Neural crest cell (in vitro differentiated cells): ENCODE results near the gene IFT52. TPM values are rescaled to one million over a fixed set of nuclear protein-coding genes. Genes with fewer than 3 reads are reported as not detected.

Experiments
- DNase-seq: peaks from one replicate; pipeline ENCODE4 v3.0.0; 2021; ENCODE audit warnings: low read depth, mixed read lengths, low spot score
- H3K27ac Mint-ChIP-seq: one replicate; pipeline ENCODE4 v1.8.0; 2021; ENCODE audit warnings: mild to moderate bottlenecking, mixed read lengths; ENCODE audit not compliant: unreplicated experiment
- H3K27me3 Mint-ChIP-seq: 2 replicates; pipeline ENCODE4 v1.8.0; 2021; ENCODE audit warnings: low read depth, mild to moderate bottlenecking, mixed read lengths
- H3K36me3 Mint-ChIP-seq: 2 replicates; pipeline ENCODE4 v1.8.0; 2021; ENCODE audit warnings: low read depth, mild to moderate bottlenecking, mixed read lengths
- H3K4me1 Mint-ChIP-seq: 2 replicates; pipeline ENCODE4 v1.8.0; 2021; ENCODE audit warnings: mixed read lengths
- H3K4me3 Mint-ChIP-seq: one replicate; pipeline ENCODE4 v1.8.0; 2021; ENCODE audit warnings: mild to moderate bottlenecking, mixed read lengths
- H3K9me3 Mint-ChIP-seq: 2 replicates; pipeline ENCODE4 v1.8.0; 2021; ENCODE audit warnings: mixed read lengths
- CTCF ChIP-seq: fragments of 200-600 bp; sonication (generic); conservative IDR thresholded peaks from 2 replicates; pipeline ENCODE4 v1.5.0; 2021; ENCODE audit warnings: antibody characterized with exemption, mild to moderate bottlenecking
- total RNA-seq: library from RNA; stranded (reverse); gene quantifications from 2 replicates; pipeline ENCODE4 v1.2.1, GENCODE V29; 2021

The IFT52 gene
- total RNA-seq, 1 donor from 2014 or later: 57.6 TPM

GRCh38 chr20:43576108-43576507 lies 14.6 kb upstream of the IFT52 start:
- H3K9me3 Mint-ChIP-seq: no peaks in the 10 kb centered on the region
- TF ChIP-seq CTCF: no peak
- H3K4me1 Mint-ChIP-seq: peaks cover 5% of the 10 kb centered on the region
- no peaks in the 10 kb centered on the region for H3K27me3 Mint-ChIP-seq
- H3K36me3 Mint-ChIP-seq: no peaks in the 10 kb centered on the region
- no peak overlapping the region for H3K27ac Mint-ChIP-seq
- no peak overlapping the region for H3K4me3 Mint-ChIP-seq
- DNase-seq: no peak

- Mint-ChIP-seq H3K27me3 (no peaks in the 10 kb centered on the region), H3K9me3 (no peaks in the 10 kb centered on the region), H3K36me3 (no peaks in the 10 kb centered on the region), H3K4me1 (no peaks in the 10 kb centered on the region), H3K27ac (no peak overlapping the region), H3K4me3 (no peak overlapping the region)
- no peak for DNase-seq
- TF ChIP-seq CTCF: no peak
Observed at GRCh38 chr20:43579861-43580793, 10.6 kb upstream of the IFT52 start.

- Mint-ChIP-seq H3K27me3 (no peaks in the 10 kb centered on the region), H3K4me1 (no peaks in the 10 kb centered on the region), H3K36me3 (no peaks in the 10 kb centered on the region), H3K4me3 (no peak overlapping the region), H3K9me3 (no peaks in the 10 kb centered on the region), H3K27ac (no peak overlapping the region)
- no peak for TF ChIP-seq CTCF
- no peak for DNase-seq
Observed at GRCh38 chr20:43583133-43583864, 7.4 kb upstream of the IFT52 start.

- no peak for TF ChIP-seq CTCF
- Mint-ChIP-seq H3K27me3 (no peaks in the 10 kb centered on the region), H3K9me3 (no peaks in the 10 kb centered on the region), H3K36me3 (no peaks in the 10 kb centered on the region), H3K27ac (no peak overlapping the region), H3K4me1 (no peaks in the 10 kb centered on the region), H3K4me3 (no peak overlapping the region)
- no peak for DNase-seq
Observed at GRCh38 chr20:43583982-43584432, 6.7 kb upstream of the IFT52 start.

GRCh38 chr20:43584448-43585136 lies 6.1 kb upstream of the IFT52 start:
- DNase-seq: no peak
- H3K4me3 Mint-ChIP-seq: no peak overlapping the region

More at GRCh38 chr20:43584448-43585136, 6.1 kb upstream of the IFT52 start:
- TF ChIP-seq CTCF: no peak
- Mint-ChIP-seq H3K9me3 (no peaks in the 10 kb centered on the region), H3K36me3 (no peaks in the 10 kb centered on the region), H3K27me3 (no peaks in the 10 kb centered on the region), H3K27ac (no peak overlapping the region), H3K4me1 (no peaks in the 10 kb centered on the region)
